Fibroblast of skin of back (primary cell): Measurements from ENCODE around the gene ARHGAP24.
"Not testable (repeated sequence)": the region's sequence is repeated elsewhere in the genome, so short reads cannot be mapped to it uniquely, and the experiment has no call there.

Experiments used
- DNase-seq: peaks from one replicate; pipeline ENCODE4 v3.0.0-alpha.2; 2013

ARHGAP24 gene

DNA sequence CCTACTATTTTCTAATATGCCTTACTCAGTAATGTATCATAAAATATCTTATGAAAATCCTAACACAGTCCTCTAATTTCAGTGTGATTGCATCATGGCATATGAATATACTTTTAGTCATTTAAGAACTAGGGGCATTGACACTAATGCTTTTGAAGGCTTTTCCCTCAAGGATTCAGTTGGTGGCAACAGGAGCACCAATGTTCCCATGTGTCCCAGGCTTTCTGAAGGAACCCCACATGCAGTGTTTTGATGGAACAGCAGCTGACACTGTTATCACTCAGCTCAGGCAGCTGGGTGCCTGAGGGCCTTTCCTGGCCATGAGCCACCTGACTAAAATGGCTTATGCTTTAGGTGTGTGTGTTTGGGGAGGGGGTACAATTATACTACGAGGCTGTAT is 348.3 kb downstream of the ARHGAP24 start:
- DNase-seq, result peak; percentile 77

DNA sequence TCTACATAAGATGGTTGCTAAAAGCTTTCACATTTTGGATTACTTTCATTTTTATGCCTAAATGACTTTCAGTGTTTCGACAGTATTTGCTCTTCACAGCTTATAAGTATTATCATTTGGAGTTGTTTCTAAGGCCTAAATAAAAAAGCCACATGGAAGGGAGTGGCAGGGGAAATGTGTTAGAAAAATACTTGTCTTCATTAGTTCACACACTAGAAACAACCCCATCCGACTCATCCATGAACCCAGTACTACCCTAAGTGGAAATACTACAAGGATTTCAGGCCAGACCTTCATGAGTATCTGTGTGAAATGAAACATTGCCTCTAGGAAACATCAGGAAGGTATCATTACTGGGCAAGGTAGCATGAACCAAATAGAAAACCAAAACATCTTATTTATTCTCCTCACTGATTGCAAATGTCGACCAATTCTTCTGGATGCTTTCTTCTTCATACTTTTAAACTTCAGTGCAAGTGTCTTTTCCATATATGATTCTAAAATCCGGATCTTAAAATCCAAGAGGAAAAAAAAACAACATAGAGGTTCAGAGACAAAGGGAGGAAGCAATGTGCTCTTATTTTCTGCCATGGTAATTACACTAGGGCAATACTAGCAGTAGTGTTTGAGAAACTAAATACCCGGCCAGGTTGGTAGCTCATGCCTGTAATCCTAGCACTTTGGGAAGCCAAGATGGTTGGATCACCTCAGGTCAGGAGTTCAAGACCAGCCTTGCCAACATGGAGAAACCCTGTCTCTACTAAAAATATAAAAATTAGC is 349.4 kb downstream of the ARHGAP24 start:
- no peak for DNase-seq

DNA sequence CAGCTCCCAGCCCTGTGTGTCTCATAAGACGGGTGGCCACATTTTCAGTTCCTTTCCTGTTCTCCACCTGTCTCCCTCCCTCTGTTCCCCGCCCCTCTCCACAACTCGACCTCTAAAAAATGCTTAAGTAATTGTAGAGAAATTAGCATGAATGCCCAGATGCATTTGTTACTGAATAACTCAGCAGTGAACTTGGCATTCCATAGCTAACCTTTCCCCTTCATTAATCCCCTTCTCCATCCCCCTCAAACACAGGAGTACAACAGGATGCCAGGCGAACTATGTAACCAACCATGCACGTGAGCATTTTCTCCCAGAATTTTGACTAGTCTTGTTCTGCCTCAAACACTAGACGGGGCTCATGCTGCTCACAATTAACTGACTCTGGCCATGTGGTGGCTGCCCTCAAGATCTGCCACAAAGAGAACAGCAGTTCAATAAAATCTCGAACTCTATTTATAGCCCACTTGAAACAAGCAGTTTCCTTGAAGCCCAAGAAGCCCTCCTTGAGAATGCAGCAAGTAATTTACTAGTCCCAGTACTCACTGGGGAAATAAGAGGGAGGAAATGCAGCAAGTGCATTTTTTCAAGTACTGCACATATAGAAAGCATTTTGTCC is 351.2 kb downstream of the ARHGAP24 start:
- peak; percentile 58 for DNase-seq

DNA sequence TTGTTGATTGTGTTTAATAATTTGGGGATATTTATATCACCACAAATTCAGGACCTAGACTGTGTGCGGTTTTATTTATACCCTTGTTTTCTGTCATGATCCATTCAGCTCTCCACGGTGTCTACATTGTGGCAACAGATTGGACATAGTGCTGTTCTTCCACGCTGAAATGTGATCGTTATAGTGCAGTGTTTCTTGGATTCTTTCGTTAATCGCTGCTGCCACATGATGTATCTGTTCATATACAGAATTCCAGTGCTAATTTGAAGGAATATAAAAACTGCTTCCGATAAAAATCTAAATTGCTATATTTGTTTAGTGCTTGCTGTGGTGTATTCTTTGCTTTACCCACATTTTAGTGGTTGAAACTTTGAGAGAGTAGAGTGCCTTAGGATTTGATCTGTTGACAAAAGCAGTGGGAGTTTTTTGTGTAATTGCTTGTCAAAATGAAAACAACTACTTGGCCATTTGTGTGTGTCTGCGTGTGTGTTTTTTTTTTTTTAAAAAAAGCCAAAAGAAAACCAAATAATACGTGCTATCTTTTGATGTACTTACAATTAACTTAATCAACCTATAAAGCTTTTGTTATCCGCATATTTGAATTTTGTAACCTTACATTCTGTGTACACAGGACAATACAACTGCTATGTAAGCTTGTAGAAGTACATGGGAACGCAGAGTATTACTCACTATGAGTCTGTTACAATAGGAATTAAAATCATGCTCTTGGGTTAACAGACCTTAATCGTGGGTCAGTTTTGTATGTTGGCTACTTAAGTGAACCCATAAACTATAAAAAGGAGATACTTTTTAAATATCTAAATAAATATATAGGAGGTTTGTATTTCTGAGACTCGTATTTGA is 353.3 kb downstream of the ARHGAP24 start:
- no peak for DNase-seq

DNA sequence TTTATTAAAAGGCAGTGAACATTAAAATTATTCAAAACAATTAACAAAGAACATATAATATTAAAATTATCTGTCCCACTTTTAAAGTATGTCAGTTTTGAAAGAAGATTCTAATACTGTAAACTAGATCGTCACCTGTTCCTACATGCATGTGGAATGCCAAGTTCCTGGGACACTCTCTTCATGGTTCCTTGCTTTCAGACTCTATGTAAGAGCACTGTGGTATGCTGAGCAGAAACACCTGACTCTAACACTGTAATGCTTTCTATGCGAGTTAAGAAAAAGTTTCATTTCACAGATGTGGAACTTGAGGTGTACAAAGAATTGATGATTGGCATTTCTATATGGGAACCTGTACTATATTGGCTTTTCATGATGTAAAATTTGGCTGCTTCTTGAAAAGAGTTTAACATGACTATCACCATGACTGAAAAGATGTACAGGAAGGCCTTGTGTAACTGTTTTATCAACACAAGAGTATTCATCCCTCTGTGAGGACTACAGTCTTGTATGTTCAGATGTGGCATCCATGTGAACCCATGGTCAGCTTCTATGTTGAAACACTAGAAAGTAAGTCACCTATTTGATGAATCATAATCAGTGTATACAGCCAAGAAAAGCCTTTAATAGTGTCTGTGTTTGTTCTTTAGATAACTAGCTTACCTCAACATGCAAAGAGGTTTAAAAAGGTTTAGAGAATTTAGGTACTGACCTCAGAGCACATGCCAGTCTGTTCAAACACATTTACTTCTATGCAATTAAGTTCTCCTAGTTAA is 354.5 kb downstream of the ARHGAP24 start:
- DNase-seq, result no peak

DNA sequence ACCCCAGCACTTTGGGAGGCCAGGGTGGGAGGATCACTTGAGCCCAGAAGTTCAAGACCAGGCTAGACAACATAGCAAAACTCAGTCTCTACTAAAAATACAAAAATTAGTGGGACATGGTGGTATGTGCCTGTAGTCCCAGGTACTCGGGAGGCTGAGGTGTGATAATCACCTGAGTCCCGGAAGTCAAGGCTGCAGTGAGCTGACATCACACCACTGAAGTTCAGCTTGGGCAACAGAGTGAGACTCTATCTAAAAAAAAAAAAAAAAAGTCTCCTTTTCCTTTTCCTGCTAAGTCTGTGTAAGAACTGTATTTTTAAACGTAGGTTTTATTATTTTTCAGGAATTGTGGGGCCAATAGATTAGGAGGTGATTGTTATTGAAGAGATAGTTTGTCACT is 356.7 kb downstream of the ARHGAP24 start:
- no peak for DNase-seq

DNA sequence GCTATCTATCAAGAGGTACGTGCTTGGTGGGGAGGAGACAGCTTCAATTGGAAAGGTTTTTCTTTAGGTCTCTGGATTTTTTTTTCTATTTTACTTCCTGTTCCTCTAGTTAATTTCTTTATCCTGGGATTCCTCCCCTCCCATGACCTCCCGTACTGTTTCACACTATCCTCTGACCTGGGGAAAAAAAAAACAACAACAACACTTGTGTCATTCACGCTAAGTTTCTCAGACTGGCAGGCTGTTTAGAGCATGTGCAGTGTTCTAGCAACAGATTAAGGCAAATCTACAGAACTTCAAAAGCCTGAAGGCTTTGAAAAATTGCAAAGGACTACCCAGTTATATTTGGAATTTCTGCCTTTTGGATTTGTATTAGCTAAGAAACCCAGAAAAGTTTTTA is 358.4 kb downstream of the ARHGAP24 start:
- no peak for DNase-seq

DNA sequence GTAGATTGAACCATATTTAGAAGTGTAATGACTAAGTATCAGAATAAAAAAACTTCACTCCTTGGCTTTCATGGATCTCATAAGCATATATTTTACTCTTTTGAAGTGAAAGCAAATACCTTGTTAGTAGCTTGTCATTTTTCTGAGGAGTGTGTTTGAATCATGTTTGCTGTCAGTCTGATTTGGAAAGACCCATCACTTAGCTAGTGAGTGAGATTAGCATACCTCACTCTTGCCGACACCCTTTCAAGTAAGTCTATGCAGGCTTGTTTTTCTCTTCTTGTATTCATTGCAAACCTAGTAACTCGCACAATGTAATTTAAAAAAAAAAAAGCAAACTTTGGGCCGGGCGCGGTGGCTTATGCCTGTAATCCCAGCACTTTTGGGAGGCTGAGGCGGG is 360.0 kb downstream of the ARHGAP24 start:
- no peak for DNase-seq

DNA sequence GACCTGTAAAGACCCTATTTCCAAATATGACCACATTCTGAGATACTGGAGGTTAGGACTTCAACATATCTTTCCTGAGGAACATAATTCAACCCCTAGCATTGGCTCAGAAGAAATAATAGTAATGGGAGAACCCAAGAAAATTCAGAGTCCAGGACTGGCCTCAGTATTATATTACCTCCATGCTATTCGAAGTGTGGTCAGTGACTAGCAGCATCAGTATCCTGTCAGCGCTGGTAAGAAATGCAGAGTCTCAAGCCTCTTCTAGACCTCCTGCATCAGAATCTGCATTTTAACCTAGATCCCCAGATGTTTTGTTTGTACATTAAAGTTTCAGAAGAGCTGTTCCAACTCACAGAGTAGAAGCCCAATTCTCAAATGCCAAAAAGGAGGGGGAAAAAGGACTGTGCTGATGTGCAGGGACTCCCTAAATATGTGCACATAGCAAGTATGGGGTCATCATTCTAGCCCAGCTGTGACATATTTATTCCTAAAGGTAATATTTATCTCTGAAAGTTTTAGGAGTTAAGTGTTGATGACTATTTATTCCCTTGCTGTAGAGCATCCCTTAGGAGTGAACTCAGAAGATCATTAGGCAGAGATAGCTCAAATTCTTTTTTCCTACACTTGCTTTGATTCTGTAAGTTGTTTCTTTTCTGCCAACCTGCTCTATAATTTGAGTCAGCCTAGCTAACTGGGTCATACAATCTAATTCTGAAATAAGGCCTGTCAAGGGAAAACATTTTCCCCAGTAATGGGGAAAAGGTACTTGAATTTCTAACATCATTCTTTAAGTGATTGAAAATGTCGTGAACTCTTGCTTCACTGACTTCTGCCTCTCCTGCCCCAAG is 361.9 kb downstream of the ARHGAP24 start:
- peak; percentile 44 for DNase-seq

DNA sequence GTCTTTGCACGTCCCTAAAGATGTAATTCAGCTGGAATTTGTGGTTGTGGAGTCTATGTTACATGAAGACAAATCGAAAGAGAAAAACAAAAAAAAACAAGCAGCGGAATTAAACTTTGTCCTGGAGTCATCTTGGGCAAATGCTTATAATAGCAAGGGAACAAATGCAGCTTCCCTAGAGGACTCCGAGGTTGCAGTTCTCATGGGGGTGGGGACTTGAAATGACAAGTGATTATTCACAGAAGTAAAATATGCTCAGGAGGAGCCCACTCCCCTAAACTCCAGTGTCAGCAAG is 362.4 kb downstream of the ARHGAP24 start:
- peak; percentile 69 for DNase-seq

DNA sequence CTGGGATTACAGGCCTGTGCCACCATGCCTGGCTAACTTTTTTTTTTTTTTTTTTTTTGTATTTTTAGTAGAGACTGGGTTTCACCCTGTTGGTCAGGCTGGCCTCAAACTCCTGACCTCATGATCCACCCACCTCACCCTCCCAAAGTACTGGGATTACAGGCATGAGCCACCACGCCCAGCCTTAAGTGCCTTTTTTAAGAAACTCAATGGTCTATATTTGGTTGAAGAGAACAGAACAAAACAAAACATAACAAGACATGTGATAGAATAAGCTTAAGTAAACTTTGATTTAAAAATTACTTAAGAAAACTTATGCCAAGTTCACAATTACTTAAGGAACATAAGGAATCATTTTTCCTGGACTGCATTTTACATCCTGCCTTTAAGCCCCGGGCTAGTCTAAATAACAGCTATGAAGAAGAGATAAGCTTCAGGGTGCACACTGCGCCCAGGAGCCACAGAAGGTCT is 365.1 kb downstream of the ARHGAP24 start:
- DNase-seq, result not testable (repeated sequence)

DNA sequence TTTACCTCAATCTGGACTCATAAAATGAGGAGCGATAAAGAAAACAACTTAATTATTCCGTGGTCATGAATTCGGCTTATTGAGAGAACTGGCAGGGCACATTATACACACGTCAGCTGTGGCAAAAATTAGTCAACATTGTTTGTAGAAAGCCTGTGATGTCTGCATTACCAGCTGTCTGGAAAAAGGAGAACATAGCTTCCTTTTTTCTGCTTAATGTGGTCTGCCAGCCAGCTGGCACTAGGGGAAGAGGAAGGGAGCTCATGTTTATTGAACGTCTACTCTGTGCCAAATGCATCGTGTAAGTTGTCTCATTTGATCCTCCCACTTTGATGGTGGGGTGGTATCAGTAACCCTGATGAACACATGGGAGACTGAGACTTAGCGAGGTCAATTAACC is 367.6 kb downstream of the ARHGAP24 start:
- DNase-seq, result no peak

DNA sequence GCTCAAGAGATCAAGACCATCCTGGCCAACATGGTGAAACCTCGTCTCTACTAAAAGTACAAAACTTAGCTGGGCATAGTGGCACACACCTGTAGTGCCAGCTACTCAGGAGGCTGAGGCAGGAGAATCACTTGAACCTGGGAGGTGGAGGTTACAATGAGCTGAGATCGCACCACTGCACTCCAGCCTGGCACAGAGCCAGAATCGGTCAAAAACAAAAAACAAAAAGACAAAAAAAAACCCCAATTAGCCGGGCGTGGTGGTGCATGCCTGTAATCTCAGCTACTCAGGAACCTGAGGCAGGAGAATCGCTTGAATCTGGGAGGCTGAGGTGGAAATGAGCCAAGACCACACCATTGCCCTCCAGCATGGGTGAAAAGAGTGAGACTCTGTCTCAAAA is 378.8 kb downstream of the ARHGAP24 start:
- DNase-seq, result not testable (repeated sequence)

DNA sequence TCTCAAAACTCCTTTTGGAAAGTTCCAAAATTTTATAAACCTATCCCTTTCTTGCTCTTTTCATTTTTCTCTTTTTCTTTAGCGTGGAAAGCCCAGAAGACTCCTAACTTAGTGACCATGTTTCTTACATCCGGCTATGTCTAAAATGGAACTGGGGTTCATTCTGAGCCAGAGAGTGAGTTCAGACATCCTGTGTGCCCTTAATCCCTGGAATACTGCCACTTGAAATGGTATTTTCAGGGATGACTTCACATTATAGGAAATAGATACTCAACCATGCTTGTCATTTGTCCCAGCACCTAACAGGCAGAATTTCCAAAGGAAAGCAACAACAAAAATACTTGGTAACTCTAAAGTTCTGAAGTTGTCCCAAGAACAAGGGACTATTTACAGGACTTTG is 379.6 kb downstream of the ARHGAP24 start:
- peak; percentile 31 for DNase-seq

DNA sequence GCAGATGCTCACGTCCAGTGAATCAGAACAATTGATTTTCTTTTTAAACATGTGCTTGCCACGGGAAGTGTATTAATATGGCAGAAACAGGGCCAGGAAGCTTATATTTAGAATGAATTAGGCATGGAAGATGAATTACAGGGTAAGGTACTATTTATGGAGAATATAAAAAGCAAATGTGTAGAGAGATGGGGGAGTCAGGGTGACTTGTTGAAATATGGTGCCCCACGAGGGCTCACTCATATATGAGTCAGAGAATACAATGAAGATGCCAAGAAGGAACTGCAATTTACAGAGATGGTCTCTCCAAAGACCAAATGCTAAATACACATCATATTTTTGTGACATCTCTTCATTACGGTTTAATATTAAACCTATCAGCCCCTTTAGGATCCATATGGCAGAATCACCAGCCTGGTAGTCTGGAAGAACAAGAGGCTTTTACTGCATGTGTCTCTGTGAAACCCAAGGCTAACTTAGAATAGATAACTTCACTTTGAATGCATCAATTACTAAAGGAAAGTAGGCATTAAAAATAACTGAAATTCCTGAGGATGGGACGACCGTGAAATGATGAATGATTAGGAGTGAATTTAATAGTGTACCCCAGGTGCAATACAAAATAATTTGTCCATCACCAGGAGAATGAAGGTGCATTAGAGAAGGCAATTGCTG is 385.3 kb downstream of the ARHGAP24 start:
- DNase-seq, result peak; percentile 62

DNA sequence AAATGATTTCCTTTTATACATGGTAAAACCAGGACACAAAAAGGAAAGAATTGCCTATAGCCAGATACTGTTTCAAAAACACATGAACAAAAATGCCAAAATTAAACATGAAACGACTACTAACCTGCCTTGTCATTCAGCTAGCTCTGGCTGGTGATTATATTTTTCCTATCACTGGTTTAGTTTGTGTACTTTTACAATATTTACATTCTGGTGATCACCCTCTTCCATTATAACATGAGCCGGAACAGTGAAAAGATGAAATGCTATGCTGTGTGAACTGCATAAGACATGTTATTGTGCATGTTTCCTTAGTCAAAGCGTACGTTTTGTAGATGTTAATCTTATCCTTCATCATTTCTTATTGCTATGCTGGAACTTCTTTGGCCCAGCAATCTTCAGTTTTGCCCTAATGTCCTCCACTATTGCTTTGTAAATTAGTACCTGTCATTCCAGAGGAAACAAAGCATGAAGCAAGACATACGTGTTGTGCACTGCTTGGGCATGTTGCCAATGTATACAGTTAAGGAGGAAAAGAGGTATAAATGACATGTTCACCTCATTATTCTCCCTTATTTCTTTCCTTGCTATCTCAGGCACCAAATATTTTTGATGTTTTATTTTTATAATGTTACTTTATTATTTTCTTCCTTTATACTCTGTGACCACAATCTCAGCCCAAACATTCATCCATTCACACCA is 386.3 kb downstream of the ARHGAP24 start:
- no peak for DNase-seq

DNA sequence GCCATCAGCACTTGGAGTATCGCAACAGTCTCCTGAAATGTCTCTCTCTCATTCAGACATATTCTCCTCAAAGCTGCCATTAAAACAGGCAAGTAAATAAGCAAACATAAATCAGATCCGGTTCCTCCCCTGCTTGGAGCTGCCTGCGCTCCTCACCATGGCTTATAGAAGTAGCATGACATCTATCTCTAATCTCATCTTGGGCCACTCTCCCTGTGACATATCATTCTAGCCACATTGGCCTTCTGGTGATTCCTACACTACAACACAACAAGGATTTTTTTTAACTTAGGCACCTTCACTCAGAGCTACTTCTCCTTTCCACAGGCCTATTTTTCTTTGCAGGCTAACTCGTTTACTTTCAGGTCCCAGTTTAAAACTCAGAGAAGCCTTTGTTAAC is 387.9 kb downstream of the ARHGAP24 start:
- no peak for DNase-seq

DNA sequence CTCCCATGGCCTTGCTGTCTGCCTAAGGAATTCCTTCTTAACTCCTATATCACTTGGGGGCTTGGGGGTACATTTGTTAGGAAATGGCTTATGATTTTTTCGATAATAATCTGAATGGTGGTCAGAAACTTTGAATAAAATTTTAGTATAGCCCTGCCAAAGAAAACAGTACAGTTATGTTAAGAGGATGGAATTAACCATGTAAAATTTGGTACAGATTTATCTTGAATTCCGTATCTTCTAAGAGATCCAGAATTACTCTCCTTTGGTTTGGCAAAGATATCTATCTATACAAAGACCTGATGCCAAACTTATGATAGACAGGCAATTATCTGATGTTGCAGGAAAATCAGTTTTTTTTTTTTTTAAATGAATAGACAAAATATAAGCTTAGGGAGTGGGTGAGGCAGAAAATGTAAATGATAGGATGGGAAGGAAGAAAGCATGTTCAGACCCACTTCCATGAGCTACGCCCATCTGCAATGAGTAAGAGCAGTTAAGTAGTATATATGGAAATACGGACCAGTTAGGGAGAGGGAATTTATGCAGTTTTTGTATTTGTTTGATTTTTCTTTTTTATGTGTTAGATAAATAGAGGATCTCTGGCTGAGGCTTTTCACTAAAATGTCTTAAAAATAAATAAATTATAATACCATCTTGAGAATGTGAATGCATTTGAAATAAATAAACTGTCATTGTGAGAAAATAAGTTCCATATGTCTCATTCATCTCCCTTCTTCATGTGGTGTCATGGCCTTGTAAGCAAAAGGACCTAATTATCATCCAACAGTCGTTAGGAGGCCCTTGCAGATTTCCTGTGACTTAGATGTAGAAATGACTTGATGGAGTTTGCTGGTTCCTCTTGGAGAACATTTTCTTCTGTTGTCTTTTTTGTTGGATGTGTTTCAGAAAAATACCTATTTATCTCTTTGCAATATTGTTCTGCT is 389.6 kb downstream of the ARHGAP24 start:
- DNase-seq, result peak; percentile 28

DNA sequence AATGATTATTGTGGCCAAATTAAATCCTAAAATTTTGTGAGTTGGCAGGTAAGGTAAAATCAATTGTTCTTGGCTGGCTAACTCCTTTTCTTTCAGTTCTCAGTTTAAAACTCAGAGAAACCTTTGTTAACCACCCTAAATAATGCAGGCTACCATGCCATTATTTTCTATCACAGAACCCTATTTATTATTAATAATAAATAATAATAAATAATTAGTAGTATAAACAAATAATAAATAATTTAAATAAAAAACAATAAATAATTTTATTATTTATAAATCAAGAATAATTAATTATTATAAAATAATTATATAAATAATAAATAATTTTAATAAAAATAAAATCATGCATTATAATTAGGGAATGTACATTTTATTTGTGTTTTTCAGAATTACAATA is 390.3 kb downstream of the ARHGAP24 start:
- no peak for DNase-seq
